GM12878 (cell line): ENCODE results near the gene MAN2B1. TPM values are rescaled to one million over a fixed set of nuclear protein-coding genes. Genes with fewer than 3 reads are reported as not detected.
A peak's percentile ranks its signal among the peaks of the same experiment; 100 is the strongest.

ENCODE experiments used
- ATAC-seq: fragments of 200-7000 bp; cut with Tn5 transposase; 3 replicates; pipeline ENCODE4 v1.9.1; 2020; ENCODE audit warnings: mild to moderate bottlenecking, moderate library complexity
- BruUV-seq: library from RNA; stranded (reverse); fragments of 400-500 nt; replicated peaks from 2 replicates; lab custom pipeline; 2021; lab: Mats Ljungman, UMichigan
- CTCF ChIA-PET: fragments of 300-600 bp; sonication (Branson Sonifier 250); formaldehyde crosslinking; extraction: SDS; loops from one replicate; lab custom pipeline; 2021; ENCODE audit warnings: inconsistent platforms; lab: Yijun Ruan, JAX
- POLR2A ChIA-PET: fragments of 350-600 bp; formaldehyde crosslinking; extraction: SDS; loops from one replicate; lab custom pipeline; 2021; ENCODE audit warnings: inconsistent platforms; lab: Charles Lee
- RAD21 ChIA-PET: fragments of 300-600 bp; sonication (Branson Sonifier 250); formaldehyde crosslinking; loops from one replicate; lab custom pipeline; 2023; ENCODE audit warnings: antibody characterized with exemption; ENCODE audit not compliant: unreplicated experiment; lab: Charles Lee
- SMC1A ChIA-PET: fragments of 300-600 bp; sonication (Branson Sonifier 250); formaldehyde crosslinking; loops from one replicate; lab custom pipeline; 2023; ENCODE audit not compliant: unreplicated experiment, uncharacterized antibody; lab: Charles Lee
- DNase-seq: peaks from one replicate; pipeline ENCODE4 v3.0.0-alpha.2; 2011; ENCODE audit warnings: low read depth, low spot score
- FAIRE-seq: peaks from 3 replicates; lab custom pipeline; 2011; peaks lifted over from hg19 to GRCh38; lab: Jason Lieb, UNC
- H2AFZ ChIP-seq: 2 replicates; pipeline ENCODE4 v1.6.0; 2011; ENCODE audit warnings: low read depth, low read length, control low read depth; ENCODE audit not compliant: control insufficient read depth
- H3K27ac ChIP-seq: 2 replicates; pipeline ENCODE4 v1.5.1; 2011; ENCODE audit warnings: control low read depth; ENCODE audit not compliant: control insufficient read depth, insufficient read depth
- H3K27me3 ChIP-seq, 2 experiments: replicated peaks in 1 of 2; 2 replicates each; pipeline versions ENCODE4 v1.6.0 to v1.6.1; 2011; ENCODE audit warnings: low read length in 1 of 2; ENCODE audit not compliant: control insufficient read depth in 2 of 2, insufficient read depth in 2 of 2
- H3K36me3 ChIP-seq, 2 experiments: 2 replicates each; pipeline ENCODE4 v1.5.1; 2011; ENCODE audit warnings: low read length in 1 of 2; ENCODE audit not compliant: control insufficient read depth in 2 of 2, insufficient read depth in 2 of 2
- H3K4me1 ChIP-seq: 2 replicates; pipeline ENCODE4 v1.6.1; 2011; ENCODE audit warnings: mild to moderate bottlenecking, low read length, moderate library complexity, mixed read lengths; ENCODE audit not compliant: control insufficient read depth, insufficient read depth
- H3K4me2 ChIP-seq: 2 replicates; pipeline ENCODE4 v1.6.0; 2011; ENCODE audit warnings: control low read depth; ENCODE audit not compliant: control insufficient read depth, insufficient read depth
- H3K4me3 ChIP-seq: fragments of 200-600 bp; sonication (generic); 2 replicates; pipeline ENCODE4 v1.5.1; 2016
- H3K79me2 ChIP-seq: 2 replicates; pipeline ENCODE4 v1.6.0; 2011; ENCODE audit warnings: low read length; ENCODE audit not compliant: control insufficient read depth, insufficient read depth
- H3K9ac ChIP-seq: 2 replicates; pipeline ENCODE4 v1.8.0; 2011; ENCODE audit warnings: low read length, control low read depth, mixed read lengths; ENCODE audit not compliant: control insufficient read depth, insufficient read depth
- H3K9me3 ChIP-seq: replicated peaks from 3 replicates; pipeline ENCODE4 v1.5.1; 2011; ENCODE audit warnings: mild to moderate bottlenecking, low read length; ENCODE audit not compliant: control insufficient read depth, insufficient read depth
- H4K20me1 ChIP-seq: 2 replicates; pipeline ENCODE4 v1.6.0; 2011; ENCODE audit not compliant: control insufficient read depth, insufficient read depth
- CBFB ChIP-seq: IDR thresholded peaks from 2 replicates; pipeline ENCODE4 v1.6.1; 2016; ENCODE audit warnings: antibody characterized with exemption, low read depth
- EED ChIP-seq: sonication (generic); IDR thresholded peaks from 2 replicates; pipeline ENCODE4 v1.6.1; 2016; ENCODE audit warnings: antibody characterized with exemption, low read depth
- HDGF ChIP-seq: fragments of 450-650 bp; IDR thresholded peaks from 2 replicates; pipeline ENCODE4 v1.6.1; 2016; ENCODE audit warnings: antibody characterized with exemption
- POLR2A ChIP-seq: IDR thresholded peaks from 2 replicates; pipeline ENCODE4 v1.6.1; 2011; ENCODE audit warnings: low read depth, mild to moderate bottlenecking, low read length
- RAD21 ChIP-seq: IDR thresholded peaks from 2 replicates; pipeline ENCODE4 v1.6.1; 2011; ENCODE audit warnings: mild to moderate bottlenecking, low read depth, low read length, moderate library complexity; ENCODE audit not compliant: insufficient read depth
- RB1 ChIP-seq: fragments of 450-650 bp; formaldehyde crosslinking; IDR thresholded peaks from 2 replicates; pipeline ENCODE4 v1.6.1; 2017; ENCODE audit warnings: mild to moderate bottlenecking, borderline replicate concordance
- WRNIP1 ChIP-seq: IDR thresholded peaks from 2 replicates; pipeline ENCODE4 v1.6.1; 2011; ENCODE audit warnings: low read depth, low read length, improper control_type of control experiment, borderline replicate concordance
- ZNF217 ChIP-seq: fragments of 450-650 bp; IDR thresholded peaks from 2 replicates; pipeline ENCODE4 v1.6.1; 2017; ENCODE audit warnings: antibody characterized with exemption, mild to moderate bottlenecking
- WGBS: methylation state at CpG from one replicate; pipeline ENCODE4 v1.1.6; 2016; ENCODE audit warnings: low lambda C conversion rate; ENCODE audit not compliant: insufficient replicate concordance, insufficient coverage; ENCODE audit errors: missing lambda C conversion rate; 5-methylcytosine and 5-hydroxymethylcytosine counted together
- in situ Hi-C: fragments of 300-500 bp; cut with MboI; formaldehyde crosslinking; loops from 9 replicates; pipeline ENCODE4 v1.14.3; 2018; ENCODE audit warnings: mixed read lengths
- intact Hi-C: fragments of 100-400 bp; cut with micrococcal nuclease; formaldehyde crosslinking; loops from one replicate; pipeline ENCODE4 v1.14.2; 2022; ENCODE audit not compliant: unreplicated experiment
- polyA plus RNA-seq, 11 experiments: library from polyadenylated mRNA; depleted of rRNA in 4 of 11; unstranded in 6 of 11; stranded (reverse) in 5 of 11; fragments of >200 nt; fragmentation: Nextera tagmentation in 4 of 11; fragmentation: Illumina TruSeq in 1 of 11; extraction: Ambion mirVana in 4 of 11; extraction: Trizol in 1 of 11; gene quantifications; 1 replicate in 1 of 11; 2 replicates in 10 of 11; pipeline versions ENCODE4 v1.2.1 to v1.2.3, GENCODE V29; 2011 to 2016; ENCODE audit warnings: inconsistent platforms in 2 of 11, missing spikeins in 2 of 11, low read depth in 1 of 11
- total RNA-seq, 4 experiments: library from RNA; depleted of rRNA in 3 of 4; stranded (reverse); fragments of >200 nt in 3 of 4; fragmentation: Illumina TruSeq in 1 of 4; extraction: Trizol in 1 of 4; gene quantifications; 2 replicates each; pipeline versions ENCODE4 v1.2.1 to v1.2.3, GENCODE V29; 2013 to 2021

MAN2B1 gene
- total and polyA plus RNA-seq, 10 of the 15 experiments (the other 5 are each of a cell fraction or from before 2014, with no cell fraction given): 7.6 to 224 (median 81.4) TPM

DNA sequence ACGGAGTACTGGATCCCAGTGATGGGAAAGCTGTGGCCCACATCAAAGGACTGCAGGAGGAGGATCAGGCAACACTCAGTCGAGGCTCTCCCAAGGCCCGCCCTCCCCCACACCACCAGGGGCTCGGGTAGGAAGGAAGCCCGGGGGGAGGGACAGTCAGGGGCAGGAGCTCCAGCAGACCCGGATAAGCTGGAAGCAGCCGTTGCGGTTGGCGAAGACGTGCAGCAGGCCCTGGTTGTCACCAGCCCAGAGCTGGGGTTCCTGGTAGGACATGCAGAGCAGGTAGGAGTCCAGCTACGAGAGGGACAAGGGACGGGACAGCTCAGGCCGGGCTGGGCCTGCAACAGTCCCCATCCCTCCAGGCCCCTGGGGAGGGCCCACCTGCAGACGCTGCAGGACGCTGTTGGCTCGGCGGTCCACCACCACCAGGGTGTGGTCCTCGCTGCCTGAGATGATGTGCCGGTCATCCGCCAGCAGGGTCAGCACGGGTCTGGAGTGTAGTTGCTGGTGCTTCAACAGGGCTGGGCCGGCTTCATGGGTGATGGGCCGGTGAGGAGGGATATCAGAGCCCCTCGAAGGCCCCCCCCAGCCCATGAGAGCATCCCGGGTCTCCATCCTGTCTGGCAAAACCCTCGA is 23.2 kb upstream of the MAN2B1 start:
- WGBS: 74% methylated on average over 26 of the region's 26 CpGs
- in situ Hi-C loops: no loop called here
- TF ChIP-seq RAD21 (no peak), ZNF217 (no peak), CBFB (no peak), WRNIP1 (no peak), RB1 (no peak)
- TF ChIP-seq, all 136 proteins: peak for 0
- Histone ChIP-seq H3K27ac (no peak overlapping the region), H3K4me3 (no peak overlapping the region), H4K20me1 (no peaks in the 10 kb centered on the region), H2AFZ (no peak overlapping the region), H3K9me3 (no peaks in the 10 kb centered on the region), H3K4me2 (no peak overlapping the region), H3K36me3 (peaks cover 0 to 2% of the 10 kb centered on the region in 2 experiments; a peak in 3 of 4 replicates), H3K4me1 (no peaks in the 10 kb centered on the region), H3K9ac (no peak overlapping the region), H3K27me3 (no peaks in the 10 kb centered on the region), H3K79me2 (no peaks in the 10 kb centered on the region)
- DNase-seq (no peak), FAIRE-seq (no peak), ATAC-seq (no peak)
- RAD21 ChIA-PET: no interaction called here
- intact Hi-C loops: no loop called here
- POLR2A ChIA-PET: no interaction called here
- CTCF ChIA-PET: no interaction called here
- SMC1A ChIA-PET: no interaction called here
- BruUV-seq: no TSS peak

DNA sequence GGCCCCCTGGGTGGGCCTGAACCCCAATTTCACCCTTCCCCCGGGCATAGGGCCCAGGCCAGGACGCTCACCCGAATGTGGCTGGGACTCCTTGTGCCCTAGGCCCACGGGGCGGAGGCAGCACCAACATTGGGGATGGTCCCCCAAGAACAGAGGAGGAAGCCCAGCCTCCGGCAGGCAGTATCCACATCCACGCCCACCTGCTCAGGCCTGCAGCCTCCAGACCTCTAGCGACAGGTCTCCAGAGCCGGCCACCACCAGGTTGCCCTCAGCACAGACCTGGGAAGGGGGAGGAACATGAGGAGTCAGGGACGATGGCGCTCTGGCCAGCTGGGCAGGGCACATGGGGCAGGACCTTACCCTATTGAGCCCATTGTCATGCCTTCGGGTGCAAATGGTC is 22.5 kb upstream of the MAN2B1 start:
- TF ChIP-seq EED (no peak), POLR2A (0 out of 2 replicates have a peak, but pooled peaks have one; percentile 28), HDGF (no peak)
- Histone ChIP-seq H3K36me3 (peaks cover 0 to 2% of the 10 kb centered on the region in 2 experiments; a peak in 3 of 4 replicates), H3K27ac (no peak overlapping the region), H3K27me3 (no peaks in the 10 kb centered on the region), H3K4me3 (no peak overlapping the region), H3K9me3 (no peaks in the 10 kb centered on the region), H2AFZ (no peak overlapping the region), H4K20me1 (no peaks in the 10 kb centered on the region), H3K9ac (no peak overlapping the region), H3K79me2 (no peaks in the 10 kb centered on the region), H3K4me1 (no peaks in the 10 kb centered on the region), H3K4me2 (no peak overlapping the region)
- ChIA-PET SMC1A (no interaction called here), CTCF (no interaction called here), POLR2A (no interaction called here), RAD21 (no interaction called here)
- no TSS peak for BruUV-seq
- in situ Hi-C loops: no loop called here
- no peak for FAIRE-seq
- 84% methylated on average over 12 of the region's 12 CpGs for WGBS
- no peak for DNase-seq
- ATAC-seq: no peak
- intact Hi-C loops: no loop called here
